ENCODE measurements around the gene LRPPRC. TPM values are rescaled to one million over a fixed set of nuclear protein-coding genes. Genes with fewer than 3 reads are reported as not detected.

LRPPRC gene
- total RNA-seq, 1 experiment from 2014 or later, result 149 TPM

- ChIA-PET CTCF (no interaction called here), POLR2A (ENCODE audit: unreplicated experiment) (no interaction called here)
- BruUV-seq (replicated peaks), result no TSS peak
- Histone ChIP-seq H2AFZ (no peak overlapping the region), H3K4me1 (replicated peaks; ENCODE audit: insufficient read depth) (no peaks in the 10 kb centered on the region), H3K36me3 (ENCODE audit: low read depth) (no peaks in the 10 kb centered on the region), H3K79me2 (ENCODE audit: low read depth) (no peaks in the 10 kb centered on the region), H3K9me2 (ENCODE audit: insufficient read depth) (no peaks in the 10 kb centered on the region), H3K9me3 (ENCODE audit: insufficient read depth, low read depth) (no peaks in the 10 kb centered on the region), H3F3A (ENCODE audit: insufficient read depth, low read depth) (no peaks in the 10 kb centered on the region), H3K4me2 (no peak overlapping the region), H3K27me3 (ENCODE audit: insufficient read depth, low read depth) (peaks cover 63% of the 10 kb centered on the region), H3K27ac (no peak overlapping the region), H3K4me3 (no peak overlapping the region), H4K20me1 (ENCODE audit: insufficient read depth) (no peaks in the 10 kb centered on the region)
- DNase-seq, result no peak
- TF ChIP-seq EZH2 (IDR thresholded peaks at IDR 0.05; ENCODE audit: low read depth) (no peak), CTCF (conservative IDR thresholded peaks at IDR 0.05) (no peak)
- intact Hi-C loops (cut with micrococcal nuclease; ENCODE audit: unreplicated experiment), result no loop called here
Measured at GRCh38 chr2:44010266-44010665, 14.5 kb upstream of the LRPPRC start.

- Histone ChIP-seq H3K9me3 (ENCODE audit: insufficient read depth, low read depth) (no peaks in the 10 kb centered on the region), H3K27me3 (ENCODE audit: insufficient read depth, low read depth) (peaks cover 54% of the 10 kb centered on the region), H3K36me3 (ENCODE audit: low read depth) (no peaks in the 10 kb centered on the region), H3K79me2 (ENCODE audit: low read depth) (no peaks in the 10 kb centered on the region), H3K4me2 (no peak overlapping the region), H3K4me3 (no peak overlapping the region), H3K9me2 (ENCODE audit: insufficient read depth) (no peaks in the 10 kb centered on the region), H3F3A (ENCODE audit: insufficient read depth, low read depth) (no peaks in the 10 kb centered on the region), H2AFZ (no peak overlapping the region), H3K27ac (no peak overlapping the region), H3K4me1 (replicated peaks; ENCODE audit: insufficient read depth) (no peaks in the 10 kb centered on the region), H4K20me1 (ENCODE audit: insufficient read depth) (no peaks in the 10 kb centered on the region)
- no peak for TF ChIP-seq EZH2 (IDR thresholded peaks at IDR 0.05; ENCODE audit: low read depth)
- no peak for TF ChIP-seq CTCF (conservative IDR thresholded peaks at IDR 0.05)
- POLR2A ChIA-PET (ENCODE audit: unreplicated experiment), result no interaction called here
- no TSS peak for BruUV-seq (replicated peaks)
- intact Hi-C loops (cut with micrococcal nuclease; ENCODE audit: unreplicated experiment), result no loop called here
- DNase-seq, result no peak
- CTCF ChIA-PET, result no interaction called here
Measured at GRCh38 chr2:44009136-44009735, 13.4 kb upstream of the LRPPRC start.

- Histone ChIP-seq H3F3A (ENCODE audit: insufficient read depth, low read depth) (no peaks in the 10 kb centered on the region), H4K20me1 (ENCODE audit: insufficient read depth) (no peaks in the 10 kb centered on the region), H3K36me3 (ENCODE audit: low read depth) (no peaks in the 10 kb centered on the region), H3K79me2 (ENCODE audit: low read depth) (no peaks in the 10 kb centered on the region), H3K9me2 (ENCODE audit: insufficient read depth) (no peaks in the 10 kb centered on the region), H2AFZ (no peak overlapping the region), H3K4me3 (no peak overlapping the region), H3K9me3 (ENCODE audit: insufficient read depth, low read depth) (no peaks in the 10 kb centered on the region), H3K4me2 (no peak overlapping the region), H3K27ac (no peak overlapping the region), H3K4me1 (replicated peaks; ENCODE audit: insufficient read depth) (no peaks in the 10 kb centered on the region), H3K27me3 (ENCODE audit: insufficient read depth, low read depth) (peaks cover 30% of the 10 kb centered on the region)
- BruUV-seq (replicated peaks), result no TSS peak
- no peak for DNase-seq
- CTCF ChIA-PET, result no interaction called here
- POLR2A ChIA-PET (ENCODE audit: unreplicated experiment), result no interaction called here
- intact Hi-C loops (cut with micrococcal nuclease; ENCODE audit: unreplicated experiment), result no loop called here
- TF ChIP-seq EZH2 (IDR thresholded peaks at IDR 0.05; ENCODE audit: low read depth), result no peak
- TF ChIP-seq CTCF (conservative IDR thresholded peaks at IDR 0.05), result no peak
Measured at GRCh38 chr2:44005846-44006245, 10.1 kb upstream of the LRPPRC start.

Data from PC-9 (cell line).